Stimulated activated CD8-positive, alpha-beta memory T cell treated with anti-CD3 and anti-CD28 coated beads, Interleukin-12 subunit alpha, Interleukin-12 subunit beta, amount 100 ng/mL, for 4 hours (primary cell): ENCODE measurements around the gene HS3ST3B1.

ENCODE experiments used
- DNase-seq: peaks from one replicate; pipeline ENCODE4 v3.0.0-alpha.2; 2020; ENCODE audit warnings: low read depth

The HS3ST3B1 gene

GRCh38 chr17:14321476-14321949 lies 20.6 kb downstream of the HS3ST3B1 start:
- no peak for DNase-seq

GRCh38 chr17:14321980-14322776 lies 21.3 kb downstream of the HS3ST3B1 start:
- no peak for DNase-seq

- no peak for DNase-seq
Observed at GRCh38 chr17:14323522-14323981, 22.7 kb downstream of the HS3ST3B1 start.

GRCh38 chr17:14325618-14326167 lies 24.8 kb downstream of the HS3ST3B1 start:
- no peak for DNase-seq

GRCh38 chr17:14329900-14330491 lies 29.1 kb downstream of the HS3ST3B1 start:
- no peak for DNase-seq

GRCh38 chr17:14330492-14330962 lies 29.6 kb downstream of the HS3ST3B1 start:
- no peak for DNase-seq

GRCh38 chr17:14331225-14331981 lies 30.5 kb downstream of the HS3ST3B1 start:
- DNase-seq, result no peak

GRCh38 chr17:14331982-14332298 lies 31.1 kb downstream of the HS3ST3B1 start:
- no peak for DNase-seq

GRCh38 chr17:14332331-14332730 lies 31.4 kb downstream of the HS3ST3B1 start:
- DNase-seq, result no peak

- DNase-seq, result no peak
Observed at GRCh38 chr17:14333506-14333905, 32.6 kb downstream of the HS3ST3B1 start.

GRCh38 chr17:14334276-14334840 lies 33.5 kb downstream of the HS3ST3B1 start:
- DNase-seq, result no peak

GRCh38 chr17:14334919-14335318 lies 34.0 kb downstream of the HS3ST3B1 start:
- no peak for DNase-seq

- DNase-seq, result no peak
Observed at GRCh38 chr17:14336418-14336817, 35.5 kb downstream of the HS3ST3B1 start.

- DNase-seq, result no peak
Observed at GRCh38 chr17:14337596-14338079, 36.8 kb downstream of the HS3ST3B1 start.

GRCh38 chr17:14340857-14341754 lies 40.2 kb downstream of the HS3ST3B1 start:
- no peak for DNase-seq

- no peak for DNase-seq
Observed at GRCh38 chr17:14341866-14342265, 41.0 kb downstream of the HS3ST3B1 start.

- no peak for DNase-seq
Observed at GRCh38 chr17:14346801-14347200, 45.9 kb downstream of the HS3ST3B1 start.

- no peak for DNase-seq
Observed at GRCh38 chr17:14351493-14351892, 50.6 kb downstream of the HS3ST3B1 start.

- DNase-seq, result no peak
Observed at GRCh38 chr17:14352136-14352535, 51.3 kb downstream of the HS3ST3B1 start.

- DNase-seq, result no peak
Observed at GRCh38 chr17:14353861-14354474, 53.1 kb downstream of the HS3ST3B1 start.
